GM06990 (cell line): ENCODE data around the gene PFKP.
"Not testable (repeated sequence)": the region's sequence is repeated elsewhere in the genome, so short reads cannot be mapped to it uniquely, and the experiment has no call there.

Experiments
- DNase-seq: peaks from one replicate; pipeline ENCODE4 v3.0.0-alpha.2; 2011; ENCODE audit not compliant: insufficient read length; ENCODE audit errors: extremely low read depth
- H3K27me3 ChIP-seq: replicated peaks from 2 replicates; pipeline ENCODE4 v1.6.0; 2011; ENCODE audit warnings: low read length; ENCODE audit not compliant: control insufficient read depth, insufficient read depth
- H3K36me3 ChIP-seq: 2 replicates; pipeline ENCODE4 v1.5.1; 2011; ENCODE audit warnings: low read length; ENCODE audit not compliant: control insufficient read depth, insufficient read depth
- H3K4me3 ChIP-seq: replicated peaks from 2 replicates; pipeline ENCODE4 v1.5.1; 2011; ENCODE audit warnings: low read depth, mild to moderate bottlenecking, control low read depth, low read length
- TF ChIP-seq, protein P1 (sequence below): IDR thresholded peaks from 2 replicates; pipeline ENCODE4 v1.5.1; 2011; ENCODE audit warnings: low read length, control low read depth, mild to moderate bottlenecking, inconsistent platforms; ENCODE audit not compliant: insufficient read depth, poor library complexity, severe bottlenecking

The PFKP gene

GRCh38 chr10:3103646-3104045, 36.3 kb downstream of the PFKP start:
- Histone ChIP-seq H3K27me3 (no peaks in the 10 kb centered on the region), H3K36me3 (peaks cover 40% of the 10 kb centered on the region), H3K4me3 (no peak overlapping the region)
- TF ChIP-seq, protein P1, sequence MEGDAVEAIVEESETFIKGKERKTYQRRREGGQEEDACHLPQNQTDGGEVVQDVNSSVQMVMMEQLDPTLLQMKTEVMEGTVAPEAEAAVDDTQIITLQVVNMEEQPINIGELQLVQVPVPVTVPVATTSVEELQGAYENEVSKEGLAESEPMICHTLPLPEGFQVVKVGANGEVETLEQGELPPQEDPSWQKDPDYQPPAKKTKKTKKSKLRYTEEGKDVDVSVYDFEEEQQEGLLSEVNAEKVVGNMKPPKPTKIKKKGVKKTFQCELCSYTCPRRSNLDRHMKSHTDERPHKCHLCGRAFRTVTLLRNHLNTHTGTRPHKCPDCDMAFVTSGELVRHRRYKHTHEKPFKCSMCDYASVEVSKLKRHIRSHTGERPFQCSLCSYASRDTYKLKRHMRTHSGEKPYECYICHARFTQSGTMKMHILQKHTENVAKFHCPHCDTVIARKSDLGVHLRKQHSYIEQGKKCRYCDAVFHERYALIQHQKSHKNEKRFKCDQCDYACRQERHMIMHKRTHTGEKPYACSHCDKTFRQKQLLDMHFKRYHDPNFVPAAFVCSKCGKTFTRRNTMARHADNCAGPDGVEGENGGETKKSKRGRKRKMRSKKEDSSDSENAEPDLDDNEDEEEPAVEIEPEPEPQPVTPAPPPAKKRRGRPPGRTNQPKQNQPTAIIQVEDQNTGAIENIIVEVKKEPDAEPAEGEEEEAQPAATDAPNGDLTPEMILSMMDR: no peak
- no peak for DNase-seq

DNA sequence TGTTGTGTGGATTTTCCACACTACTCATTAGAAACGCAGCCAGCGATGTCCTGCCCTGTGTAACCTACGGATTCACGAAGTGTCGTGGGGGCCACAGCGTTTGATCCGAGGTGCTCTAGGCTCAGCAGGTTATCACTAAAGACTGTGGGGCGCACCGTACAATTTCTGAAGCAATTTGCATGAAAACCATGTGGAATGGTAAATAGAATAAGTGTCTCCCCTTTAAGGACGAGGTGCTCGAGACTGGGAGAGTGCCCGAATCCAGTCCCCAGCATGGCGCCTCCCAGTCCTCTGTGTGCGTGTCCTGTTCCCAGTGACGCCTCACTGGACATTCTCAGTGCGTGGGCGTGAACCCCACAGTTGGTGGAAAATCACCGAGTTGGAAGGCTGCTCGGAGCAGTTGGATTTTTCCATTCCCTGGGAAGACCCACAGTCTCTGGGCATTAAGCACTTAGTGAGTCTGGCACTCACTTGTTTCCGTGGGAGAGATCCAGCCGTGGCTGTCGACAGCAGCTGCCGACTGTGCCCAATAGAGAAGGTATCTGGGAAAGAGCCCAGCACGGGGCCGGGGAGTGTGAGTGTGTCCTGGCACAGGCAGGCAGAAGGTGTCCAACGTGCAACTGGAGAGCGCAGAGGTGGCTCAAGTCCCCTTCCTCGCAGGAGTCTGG, 37.0 kb downstream of the PFKP start:
- H3K36me3 ChIP-seq: peaks cover 46% of the 10 kb centered on the region
- no peaks in the 10 kb centered on the region for H3K27me3 ChIP-seq
- no peak for DNase-seq
- no peak overlapping the region for H3K4me3 ChIP-seq
- TF ChIP-seq, protein P1: no peak

DNA sequence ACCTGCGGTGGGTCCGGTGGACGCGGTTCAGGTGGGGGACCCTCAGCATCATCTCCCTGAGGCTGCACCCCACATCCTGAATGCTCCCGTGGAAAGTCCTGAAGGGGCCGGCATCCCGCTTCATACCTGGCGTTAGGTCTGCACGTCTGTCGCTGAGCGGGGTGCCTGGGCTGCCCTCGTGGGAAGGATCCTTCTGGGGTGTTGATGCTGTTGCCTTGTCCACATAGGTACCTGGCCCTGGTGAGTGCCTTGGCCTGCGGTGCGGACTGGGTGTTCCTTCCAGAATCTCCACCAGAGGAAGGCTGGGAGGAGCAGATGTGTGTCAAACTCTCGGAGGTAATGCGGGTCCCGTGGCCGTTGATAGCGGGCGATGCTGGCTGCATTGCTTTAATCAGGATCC, 37.8 kb downstream of the PFKP start:
- DNase-seq: no peak
- Histone ChIP-seq H3K36me3 (peaks cover 48% of the 10 kb centered on the region), H3K4me3 (no peak overlapping the region), H3K27me3 (no peaks in the 10 kb centered on the region)
- TF ChIP-seq, protein P1: no peak

DNA sequence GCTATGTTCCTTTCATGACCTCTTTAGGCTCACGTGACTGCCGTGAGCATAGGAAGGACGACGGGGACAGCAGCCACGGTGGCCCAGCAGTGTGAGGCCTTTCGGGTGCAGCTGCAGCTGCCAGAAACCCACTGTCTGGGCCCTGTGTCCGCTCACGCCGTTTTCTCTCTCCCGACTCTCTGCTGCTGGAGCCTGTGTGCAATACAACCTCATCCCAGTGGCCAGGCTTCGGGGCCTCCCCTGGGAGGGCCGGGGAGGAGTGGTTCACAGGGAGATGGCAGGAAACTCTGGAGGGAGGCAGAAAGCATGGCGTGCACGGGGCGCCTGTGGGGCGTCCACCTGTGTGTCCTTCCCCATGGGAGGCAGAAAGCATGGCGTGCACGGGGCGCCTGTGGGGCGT, 38.6 kb downstream of the PFKP start:
- Histone ChIP-seq H3K36me3 (peaks cover 49% of the 10 kb centered on the region), H3K4me3 (no peak overlapping the region), H3K27me3 (no peaks in the 10 kb centered on the region)
- DNase-seq: no peak
- TF ChIP-seq, protein P1: no peak

DNA sequence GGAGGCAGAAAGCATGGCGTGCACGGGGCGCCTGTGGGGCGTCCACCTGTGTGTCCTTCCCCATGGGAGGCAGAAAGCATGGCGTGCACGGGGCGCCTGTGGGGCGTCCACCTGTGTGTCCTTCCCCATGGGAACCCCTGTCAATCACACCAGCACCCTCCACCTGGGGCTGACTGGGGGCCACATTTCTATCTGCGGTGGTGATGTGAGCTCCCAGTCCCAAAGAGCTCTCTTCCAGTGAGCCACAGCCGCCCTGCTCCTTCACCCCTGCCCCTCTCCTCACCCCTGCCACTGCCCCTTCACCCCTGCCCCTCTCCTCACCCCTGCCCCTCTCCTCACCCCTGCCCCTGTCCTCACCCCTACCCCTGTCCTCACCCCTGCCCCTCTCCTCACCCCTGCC, 39.0 kb downstream of the PFKP start:
- not testable (repeated sequence) for H3K27me3 ChIP-seq, H3K4me3 ChIP-seq, DNase-seq
- H3K36me3 ChIP-seq: peaks cover 49% of the 10 kb centered on the region

- DNase-seq: no peak
- Histone ChIP-seq H3K27me3 (no peaks in the 10 kb centered on the region), H3K36me3 (peaks cover 48% of the 10 kb centered on the region), H3K4me3 (no peak overlapping the region)
- TF ChIP-seq, protein P1: no peak
Observed at GRCh38 chr10:3106928-3107425, 39.6 kb downstream of the PFKP start.
